ENCODE data around the gene GATA6.

The GATA6 gene

GRCh38 chr18:22203536-22204213, 34.3 kb downstream of the GATA6 start:
- no peak overlapping the region for H2AFZ ChIP-seq (ENCODE audit: low read length)
- H3K14ac ChIP-seq (ENCODE audit: low read length): no peak overlapping the region
- peaks cover 0 to 6% (median 0%) of the 10 kb centered on the region in 3 experiments for H3K27me3 ChIP-seq (ENCODE audit: control insufficient read depth in 3 of 3, insufficient read depth in 3 of 3, low read depth in 1 of 3, low read length in 3 of 3)
- H3K4me3 ChIP-seq (ENCODE audit: low read length in 2 of 2): no peak overlapping the region
- H4K91ac ChIP-seq (ENCODE audit: low read depth, low read length, poor library complexity): no peak overlapping the region
- H3K23ac ChIP-seq (ENCODE audit: low read depth, low read length, poor library complexity): no peak overlapping the region
- no CpG with 5 or more reads among the region's 3 CpGs for WGBS, 2 donors (ENCODE audit: extremely low coverage in 2 of 2, insufficient read length in 2 of 2, insufficient replicate concordance in 1 of 2)
- no peak overlapping the region for H4K8ac ChIP-seq (ENCODE audit: low read depth, low read length)
- H3K18ac ChIP-seq (ENCODE audit: low read length): no peak overlapping the region
- no peaks in the 10 kb centered on the region for H3K36me3 ChIP-seq (replicated peaks in 1 of 2; ENCODE audit: control insufficient read depth in 2 of 2, insufficient read depth in 2 of 2, low read length in 2 of 2)
- no peak overlapping the region for H2BK12ac ChIP-seq (ENCODE audit: low read length)
- H3K4ac ChIP-seq (ENCODE audit: low read length): no peak overlapping the region
- DNase-seq (ENCODE audit: low spot score): no peak
- no peaks in the 10 kb centered on the region for H3K79me1 ChIP-seq (ENCODE audit: low read depth, low read length)
- H2BK120ac ChIP-seq (ENCODE audit: low read depth, low read length): no peak overlapping the region
- H3K4me2 ChIP-seq (ENCODE audit: insufficient read depth, low read length, poor library complexity, severe bottlenecking): no peak overlapping the region
- H3K9ac ChIP-seq (ENCODE audit: low read depth, low read length, poor library complexity): no peak overlapping the region
- H2BK15ac ChIP-seq (ENCODE audit: low read length): no peak overlapping the region
- no peak overlapping the region for H2AK5ac ChIP-seq (ENCODE audit: low read depth, low read length)
- H3K4me1 ChIP-seq (ENCODE audit: control insufficient read depth in 2 of 2, insufficient read depth in 1 of 2, low read depth in 1 of 2, low read length in 2 of 2): peaks cover 0 to 1% of the 10 kb centered on the region in 2 donors
- no peaks in the 10 kb centered on the region for H3K9me3 ChIP-seq (replicated peaks in 1 of 2; ENCODE audit: control insufficient read depth in 2 of 2, insufficient read depth in 1 of 2, low read depth in 1 of 2, low read length in 2 of 2)
- no peak overlapping the region for H2BK5ac ChIP-seq (ENCODE audit: low read length)
- H3K27ac ChIP-seq (replicated peaks; ENCODE audit: low read length): no peak overlapping the region

DNA sequence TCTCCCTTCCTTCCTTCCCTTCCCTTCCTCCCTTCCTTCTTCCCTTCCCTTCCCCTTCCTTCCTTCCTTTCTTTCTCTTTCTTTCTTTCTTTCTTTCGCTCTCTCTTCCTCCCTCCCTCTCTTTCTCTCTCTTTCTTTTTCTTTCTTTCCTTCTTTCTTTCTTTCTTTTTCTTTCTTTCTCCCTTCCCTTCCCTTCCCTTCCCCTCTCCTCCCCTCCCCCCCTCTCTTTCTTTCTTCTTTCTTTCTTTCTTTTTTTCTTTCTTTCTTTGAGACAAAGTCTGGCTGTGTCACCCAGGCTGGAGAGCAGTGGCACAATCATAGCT, 34.8 kb downstream of the GATA6 start:
- H3K27me3 ChIP-seq (ENCODE audit: control insufficient read depth in 3 of 3, insufficient read depth in 3 of 3, low read depth in 1 of 3, low read length in 3 of 3): peaks cover 0 to 6% (median 0%) of the 10 kb centered on the region in 3 experiments
- no peaks in the 10 kb centered on the region for H3K9me3 ChIP-seq (replicated peaks in 1 of 2; ENCODE audit: control insufficient read depth in 2 of 2, insufficient read depth in 1 of 2, low read depth in 1 of 2, low read length in 2 of 2)

DNA sequence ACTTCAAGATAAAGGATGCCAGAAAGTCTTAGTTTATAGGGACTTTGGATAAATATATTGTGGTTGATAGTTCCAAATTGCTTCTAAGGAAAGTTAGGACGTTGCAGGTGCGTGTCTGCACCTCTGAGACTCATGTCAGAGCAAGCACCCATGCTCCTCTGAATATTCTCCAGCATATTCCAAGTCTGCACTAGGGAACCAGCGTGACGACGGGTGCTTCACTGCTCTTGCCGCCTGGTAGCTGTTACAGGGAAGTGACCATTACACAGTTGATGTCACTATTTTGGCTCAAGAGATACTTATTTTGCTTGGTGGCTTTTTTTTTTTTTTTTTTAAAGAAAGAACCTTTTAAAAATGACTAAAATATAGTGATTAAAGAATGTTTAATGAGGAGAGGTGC, 35.6 kb downstream of the GATA6 start:
- no peak overlapping the region for H3K18ac ChIP-seq (ENCODE audit: low read length)
- H3K79me1 ChIP-seq (ENCODE audit: low read depth, low read length): no peaks in the 10 kb centered on the region
- H3K23ac ChIP-seq (ENCODE audit: low read depth, low read length, poor library complexity): no peak overlapping the region
- H4K91ac ChIP-seq (ENCODE audit: low read depth, low read length, poor library complexity): no peak overlapping the region
- H2BK12ac ChIP-seq (ENCODE audit: low read length): no peak overlapping the region
- H3K9me3 ChIP-seq (replicated peaks in 1 of 2; ENCODE audit: control insufficient read depth in 2 of 2, insufficient read depth in 1 of 2, low read depth in 1 of 2, low read length in 2 of 2): no peaks in the 10 kb centered on the region
- H3K4me3 ChIP-seq (ENCODE audit: low read length in 2 of 2): no peak overlapping the region
- WGBS, 2 donors (ENCODE audit: extremely low coverage in 2 of 2, insufficient read length in 2 of 2, insufficient replicate concordance in 1 of 2): no CpG with 5 or more reads among the region's 6 CpGs
- no peak overlapping the region for H2AK5ac ChIP-seq (ENCODE audit: low read depth, low read length)
- H3K4me2 ChIP-seq (ENCODE audit: insufficient read depth, low read length, poor library complexity, severe bottlenecking): no peak overlapping the region
- no peaks in the 10 kb centered on the region for H3K36me3 ChIP-seq (replicated peaks in 1 of 2; ENCODE audit: control insufficient read depth in 2 of 2, insufficient read depth in 2 of 2, low read length in 2 of 2)
- H2BK120ac ChIP-seq (ENCODE audit: low read depth, low read length): no peak overlapping the region
- H3K27me3 ChIP-seq (ENCODE audit: control insufficient read depth in 3 of 3, insufficient read depth in 3 of 3, low read depth in 1 of 3, low read length in 3 of 3): peaks cover 0 to 6% (median 0%) of the 10 kb centered on the region in 3 experiments
- no peak overlapping the region for H3K27ac ChIP-seq (replicated peaks; ENCODE audit: low read length)
- H2AFZ ChIP-seq (ENCODE audit: low read length): no peak overlapping the region
- peaks cover 0 to 1% of the 10 kb centered on the region in 2 donors for H3K4me1 ChIP-seq (ENCODE audit: control insufficient read depth in 2 of 2, insufficient read depth in 1 of 2, low read depth in 1 of 2, low read length in 2 of 2)
- H3K4ac ChIP-seq (ENCODE audit: low read length): no peak overlapping the region
- no peak overlapping the region for H2BK5ac ChIP-seq (ENCODE audit: low read length)
- no peak overlapping the region for H3K9ac ChIP-seq (ENCODE audit: low read depth, low read length, poor library complexity)
- DNase-seq (ENCODE audit: low spot score): no peak
- H3K14ac ChIP-seq (ENCODE audit: low read length): no peak overlapping the region
- no peak overlapping the region for H2BK15ac ChIP-seq (ENCODE audit: low read length)
- H4K8ac ChIP-seq (ENCODE audit: low read depth, low read length): no peak overlapping the region

More for the DNA sequence above, 34.8 kb downstream of the GATA6 start:
- Histone ChIP-seq H3K14ac (ENCODE audit: low read length) (no peak overlapping the region), H3K79me1 (ENCODE audit: low read depth, low read length) (no peaks in the 10 kb centered on the region), H3K36me3 (replicated peaks in 1 of 2; ENCODE audit: control insufficient read depth in 2 of 2, insufficient read depth in 2 of 2, low read length in 2 of 2) (no peaks in the 10 kb centered on the region), H2BK120ac (ENCODE audit: low read depth, low read length) (no peak overlapping the region), H4K8ac (ENCODE audit: low read depth, low read length) (no peak overlapping the region), H3K9ac (ENCODE audit: low read depth, low read length, poor library complexity) (no peak overlapping the region), H2AFZ (ENCODE audit: low read length) (no peak overlapping the region), H3K4me2 (ENCODE audit: insufficient read depth, low read length, poor library complexity, severe bottlenecking) (no peak overlapping the region), H2AK5ac (ENCODE audit: low read depth, low read length) (no peak overlapping the region), H2BK5ac (ENCODE audit: low read length) (no peak overlapping the region), H2BK15ac (ENCODE audit: low read length) (no peak overlapping the region), H3K18ac (ENCODE audit: low read length) (no peak overlapping the region), H3K4me3 (ENCODE audit: low read length in 2 of 2) (no peak overlapping the region), H3K4ac (ENCODE audit: low read length) (no peak overlapping the region), H3K23ac (ENCODE audit: low read depth, low read length, poor library complexity) (no peak overlapping the region), H3K27ac (replicated peaks; ENCODE audit: low read length) (no peak overlapping the region), H3K4me1 (ENCODE audit: control insufficient read depth in 2 of 2, insufficient read depth in 1 of 2, low read depth in 1 of 2, low read length in 2 of 2) (peaks cover 0 to 1% of the 10 kb centered on the region in 2 donors), H4K91ac (ENCODE audit: low read depth, low read length, poor library complexity) (no peak overlapping the region), H2BK12ac (ENCODE audit: low read length) (no peak overlapping the region)
- no peak for DNase-seq (ENCODE audit: low spot score)
- no CpG with 5 or more reads among the region's 1 CpG for WGBS, 2 donors (ENCODE audit: extremely low coverage in 2 of 2, insufficient read length in 2 of 2, insufficient replicate concordance in 1 of 2)

DNA sequence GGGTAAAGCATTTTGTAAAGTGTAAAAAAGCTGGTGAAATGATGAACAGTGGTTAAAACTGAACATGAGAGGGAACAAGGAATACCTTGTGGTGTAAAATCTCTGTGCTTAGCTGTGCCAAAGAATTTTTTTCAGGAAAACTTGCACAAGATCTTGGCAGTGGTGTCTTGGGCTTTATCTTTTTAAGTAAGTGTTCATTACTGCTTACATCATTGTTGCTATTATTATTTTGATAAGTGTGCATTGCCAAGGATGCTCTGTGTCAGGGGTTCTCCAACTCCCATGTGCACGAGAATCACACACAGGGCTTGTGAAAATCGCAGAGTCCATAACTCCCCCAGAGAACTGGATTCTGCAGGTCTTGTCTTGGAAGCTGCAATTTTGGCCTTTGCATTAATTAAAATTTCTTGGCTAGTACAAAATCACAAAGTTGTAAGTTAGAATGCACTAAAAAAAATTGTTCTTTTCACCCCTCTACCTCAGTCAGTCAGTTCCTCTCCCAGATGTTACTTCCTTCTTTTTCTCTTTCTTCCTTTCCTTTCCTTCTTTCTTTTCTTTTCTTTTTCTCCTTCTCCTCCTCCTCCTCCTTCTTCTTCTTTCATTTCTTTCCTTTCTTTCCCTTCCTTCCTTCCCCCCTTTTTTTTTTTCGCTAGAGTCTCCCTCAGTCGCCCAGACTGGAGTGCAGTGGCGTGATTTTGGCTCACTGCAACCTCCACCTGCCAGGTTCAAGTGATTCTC, 37.8 kb downstream of the GATA6 start:
- Histone ChIP-seq H3K36me3 (replicated peaks in 1 of 2; ENCODE audit: control insufficient read depth in 2 of 2, insufficient read depth in 2 of 2, low read length in 2 of 2) (no peaks in the 10 kb centered on the region), H3K23ac (ENCODE audit: low read depth, low read length, poor library complexity) (no peak overlapping the region), H2BK5ac (ENCODE audit: low read length) (no peak overlapping the region), H3K27me3 (ENCODE audit: control insufficient read depth in 3 of 3, insufficient read depth in 3 of 3, low read depth in 1 of 3, low read length in 3 of 3) (peaks cover 0 to 5% (median 0%) of the 10 kb centered on the region in 3 experiments), H3K4me3 (ENCODE audit: low read length in 2 of 2) (no peak overlapping the region), H3K18ac (ENCODE audit: low read length) (no peak overlapping the region), H4K91ac (ENCODE audit: low read depth, low read length, poor library complexity) (no peak overlapping the region), H2BK120ac (ENCODE audit: low read depth, low read length) (no peak overlapping the region), H3K4ac (ENCODE audit: low read length) (no peak overlapping the region), H3K14ac (ENCODE audit: low read length) (no peak overlapping the region), H3K79me1 (ENCODE audit: low read depth, low read length) (no peaks in the 10 kb centered on the region), H3K9me3 (replicated peaks in 1 of 2; ENCODE audit: control insufficient read depth in 2 of 2, insufficient read depth in 1 of 2, low read depth in 1 of 2, low read length in 2 of 2) (no peaks in the 10 kb centered on the region), H2AFZ (ENCODE audit: low read length) (no peak overlapping the region), H2BK15ac (ENCODE audit: low read length) (no peak overlapping the region), H3K27ac (replicated peaks; ENCODE audit: low read length) (no peak overlapping the region), H3K4me2 (ENCODE audit: insufficient read depth, low read length, poor library complexity, severe bottlenecking) (no peak overlapping the region), H3K9ac (ENCODE audit: low read depth, low read length, poor library complexity) (no peak overlapping the region), H2BK12ac (ENCODE audit: low read length) (no peak overlapping the region), H2AK5ac (ENCODE audit: low read depth, low read length) (no peak overlapping the region), H3K4me1 (ENCODE audit: control insufficient read depth in 2 of 2, insufficient read depth in 1 of 2, low read depth in 1 of 2, low read length in 2 of 2) (no peaks in the 10 kb centered on the region), H4K8ac (ENCODE audit: low read depth, low read length) (no peak overlapping the region)
- no CpG with 5 or more reads among the region's 5 CpGs for WGBS, 2 donors (ENCODE audit: extremely low coverage in 2 of 2, insufficient read length in 2 of 2, insufficient replicate concordance in 1 of 2)
- no peak for DNase-seq (ENCODE audit: low spot score)
